NCI-H146 treated with DMSO at 0.1 percent for 48 hours (cell line): ENCODE data around the gene THEM4.

Experiments used
- DNase-seq: peaks from one replicate; lab custom pipeline; 2025; ENCODE audit not compliant: unreplicated experiment; lab: John Stamatoyannopoulos, UW

Gene THEM4

DNA sequence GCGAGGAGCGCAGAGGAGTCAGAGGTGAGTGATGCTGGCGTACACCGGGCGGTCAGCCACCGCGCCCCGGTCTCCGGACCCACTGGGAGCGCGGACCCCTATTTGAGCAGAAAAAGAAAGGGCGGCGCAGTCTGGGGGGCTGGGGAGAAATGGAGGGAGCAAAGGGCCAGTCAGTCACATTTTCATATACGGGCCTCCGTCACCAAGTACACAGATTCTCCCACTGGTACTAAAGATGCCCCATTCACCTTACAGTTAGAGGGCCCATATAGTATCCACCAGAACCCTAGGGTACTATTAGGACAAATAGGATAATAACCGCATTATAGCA is 70.3 kb downstream of the THEM4 start:
- DNase-seq = no peak

- DNase-seq = no peak
Observed at GRCh38 chr1:151838222-151839081, 70.9 kb downstream of the THEM4 start.

- no peak for DNase-seq
Observed at GRCh38 chr1:151837884-151838221, 71.5 kb downstream of the THEM4 start.

- DNase-seq = no peak
Observed at GRCh38 chr1:151837197-151837596, 72.1 kb downstream of the THEM4 start.

GRCh38 chr1:151835596-151835995 is 73.7 kb downstream of the THEM4 start:
- DNase-seq = no peak

- no peak for DNase-seq
Observed at GRCh38 chr1:151834239-151834638, 75.1 kb downstream of the THEM4 start.

DNA sequence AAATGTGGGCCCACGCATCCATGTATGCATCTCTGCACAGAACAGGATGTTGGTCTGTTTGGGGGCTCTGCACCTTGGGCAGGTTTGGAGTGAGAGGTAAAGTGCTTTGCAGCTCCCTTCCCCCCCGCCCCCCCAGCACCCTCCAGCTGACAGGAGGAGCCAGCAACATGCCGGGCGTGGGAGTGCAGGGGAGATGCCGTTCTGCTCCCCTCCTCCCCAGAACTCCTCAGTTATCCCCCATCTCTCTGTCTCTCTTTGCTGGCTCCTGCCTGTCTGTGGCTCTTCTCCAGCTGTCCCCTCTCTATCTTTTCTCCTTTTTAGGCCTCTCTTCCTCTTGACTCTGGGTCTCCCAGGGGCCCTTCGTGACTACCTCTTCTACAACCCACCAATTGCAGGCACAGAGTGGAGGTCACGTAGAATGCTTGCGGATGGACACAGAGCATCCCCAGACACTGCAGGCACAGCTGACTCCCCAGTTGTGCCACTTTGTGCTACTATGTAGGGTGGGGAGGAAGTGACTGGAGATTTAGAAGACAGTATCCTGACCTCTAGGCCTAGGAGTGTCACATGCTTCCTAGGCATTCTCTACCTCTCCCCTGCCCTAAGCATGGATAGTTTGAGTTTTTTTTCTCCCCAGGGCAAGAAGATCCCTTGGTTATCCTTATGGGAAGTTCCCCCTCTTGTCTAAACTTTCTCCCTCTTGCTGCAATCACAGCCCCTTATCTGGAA is 76.0 kb downstream of the THEM4 start:
- no peak for DNase-seq

- DNase-seq = no peak
Observed at GRCh38 chr1:151832318-151832980, 76.9 kb downstream of the THEM4 start.

GRCh38 chr1:151831605-151832004 is 77.7 kb downstream of the THEM4 start, which contains the start of gene RORC:
TSS of gene RORC (minus strand) at chr1:151831802. CDS start at chr1:151831764, 38 bp downstream.
- DNase-seq = no peak

GRCh38 chr1:151831256-151831591 is 78.1 kb downstream of the THEM4 start:
- no peak for DNase-seq

DNA sequence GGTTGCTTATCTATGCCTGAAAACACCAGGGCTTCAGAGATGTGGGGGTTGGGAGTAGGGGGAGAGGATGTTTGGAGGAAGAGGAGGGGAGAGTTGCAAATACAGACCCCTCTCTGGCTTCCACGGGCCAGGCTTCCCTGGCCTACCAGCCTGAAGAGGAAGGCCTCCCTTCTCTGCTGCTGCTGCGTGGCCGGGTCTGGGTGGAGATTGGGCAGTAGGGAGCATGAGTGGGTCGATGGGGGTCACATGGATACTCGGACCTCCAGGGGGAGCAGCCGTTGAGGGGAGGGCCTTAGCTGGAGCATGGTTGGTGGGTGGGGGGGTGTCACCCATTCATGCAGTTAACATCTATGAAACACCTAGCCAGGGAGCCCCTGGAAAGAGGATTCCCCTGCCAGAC is 79.3 kb downstream of the THEM4 start:
- no peak for DNase-seq

DNA sequence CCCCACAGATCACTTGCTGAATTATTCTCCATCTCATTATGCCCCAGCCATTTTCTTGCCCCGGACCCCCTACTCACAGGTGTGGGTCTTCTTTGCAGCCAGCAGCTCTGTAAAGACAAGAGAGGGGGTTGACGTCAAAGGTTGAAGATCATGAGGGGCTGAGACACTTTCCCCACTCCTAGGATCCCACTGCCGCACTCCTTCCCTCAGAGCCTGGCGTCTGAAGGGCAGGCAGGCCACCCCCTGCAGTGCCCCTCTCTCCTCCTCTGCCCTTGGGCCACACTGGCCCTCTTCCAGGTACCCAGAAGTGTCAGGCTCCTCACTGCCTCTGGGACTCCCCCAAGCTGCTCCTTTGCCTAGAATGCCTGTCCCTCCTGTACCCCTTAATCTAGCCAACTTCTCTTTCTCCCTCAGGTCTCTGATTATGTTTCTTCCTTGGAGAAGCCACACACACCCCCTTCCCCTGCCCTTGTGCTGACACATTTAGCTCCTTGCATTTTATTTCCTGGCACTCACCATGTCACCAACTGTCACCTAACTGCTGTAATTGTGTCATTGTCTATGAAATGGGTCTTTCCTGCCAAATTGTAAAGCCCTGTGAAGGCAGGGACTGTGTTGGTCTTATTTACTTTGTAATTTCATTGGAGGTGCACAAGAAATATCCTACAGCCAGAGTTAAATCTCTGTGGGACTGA is 79.8 kb downstream of the THEM4 start:
- no peak for DNase-seq

GRCh38 chr1:151828921-151829320 is 80.4 kb downstream of the THEM4 start:
- DNase-seq = no peak

DNA sequence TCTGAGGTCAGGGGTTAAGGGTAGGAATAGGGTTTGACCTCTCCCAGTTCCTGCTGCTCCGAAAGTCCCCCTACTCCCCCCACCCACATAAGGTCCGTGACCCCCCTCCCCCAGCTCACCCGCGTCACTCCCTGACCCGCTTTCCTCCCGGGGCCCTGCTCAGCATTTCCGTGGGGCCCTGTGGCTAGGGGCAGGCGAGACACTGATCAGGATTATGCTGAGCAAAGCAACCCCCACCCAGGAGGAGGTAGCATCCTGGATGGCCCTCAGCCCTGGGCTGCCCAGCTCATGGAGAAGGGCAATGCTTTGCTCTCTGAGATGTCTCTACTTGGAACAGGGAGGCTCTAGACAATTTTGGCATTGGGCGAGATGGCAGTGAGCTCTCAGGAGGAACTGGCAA is 81.5 kb downstream of the THEM4 start:
- DNase-seq = no peak

DNA sequence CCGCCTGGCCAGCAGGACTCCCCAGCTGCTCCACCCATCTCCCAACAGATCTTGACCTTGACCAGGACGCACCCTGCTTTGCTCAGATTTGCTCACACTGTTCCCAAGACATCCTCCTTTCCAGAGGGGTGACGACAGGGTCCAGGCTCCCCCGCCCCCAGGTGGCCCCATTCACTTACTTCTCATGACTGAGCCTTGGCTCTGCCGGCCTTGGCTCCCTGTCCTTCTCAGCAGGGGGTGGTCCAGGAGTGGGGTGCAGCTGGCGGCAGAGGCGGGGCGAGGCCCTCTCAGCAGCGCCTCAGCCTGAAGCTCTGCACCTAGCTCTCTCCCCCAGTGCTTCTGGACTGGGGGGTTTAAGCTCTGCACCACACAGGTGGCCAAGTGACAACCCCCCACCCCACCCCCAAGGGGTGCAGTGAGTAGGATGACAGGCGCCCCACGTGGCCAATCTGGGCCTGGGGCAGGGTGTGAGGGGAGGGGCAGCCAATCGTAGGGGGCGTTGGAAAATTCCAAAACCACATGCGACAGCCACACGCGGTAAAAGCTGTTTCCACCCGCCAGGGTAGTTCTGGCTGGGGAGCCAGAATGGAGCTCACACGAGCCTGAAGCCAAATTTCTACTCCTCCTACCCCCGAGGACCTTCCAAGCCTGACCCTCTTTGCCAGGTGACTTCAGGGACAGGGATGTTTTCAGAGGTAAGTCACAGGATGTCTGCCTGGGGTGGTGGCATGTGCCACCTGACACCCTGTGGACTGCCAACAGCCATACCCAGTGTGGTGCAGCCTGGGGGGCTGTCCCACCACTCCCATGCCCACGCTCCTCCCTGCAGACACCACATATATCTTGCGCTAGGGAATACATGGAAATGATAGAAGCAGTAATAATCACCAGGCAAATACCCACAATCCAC is 83.3 kb downstream of the THEM4 start:
- DNase-seq = no peak

- DNase-seq = no peak
Observed at GRCh38 chr1:151825204-151825603, 84.1 kb downstream of the THEM4 start.
